ENCODE measurements around the gene OR2A25. TPM values are rescaled to one million over a fixed set of nuclear protein-coding genes. Genes with fewer than 3 reads are reported as not detected.

Gene OR2A25
- total RNA-seq, 1 donor from 2014 or later: not detected

- DNase-seq (ENCODE audit: low spot score): no peak
Observed at GRCh38 chr7:144074374-144074773, 4.8 kb downstream of the OR2A25 start.

GRCh38 chr7:144085978-144086377 lies 16.4 kb downstream of the OR2A25 start, which contains the start of gene OR2A12:
Gene OR2A12 (plus strand): TSS chr7:144086278. CDS start chr7:144095108, 8,830 bp downstream.
- no peak for DNase-seq (ENCODE audit: low spot score)

- DNase-seq (ENCODE audit: low spot score): no peak
Observed at GRCh38 chr7:144086730-144087129, 17.1 kb downstream of the OR2A25 start.

GRCh38 chr7:144087230-144087629 lies 17.6 kb downstream of the OR2A25 start:
- DNase-seq (ENCODE audit: low spot score): no peak

GRCh38 chr7:144090667-144091066 lies 21.1 kb downstream of the OR2A25 start:
- no peak for DNase-seq (ENCODE audit: low spot score)

GRCh38 chr7:144098776-144099175 lies 29.2 kb downstream of the OR2A25 start:
- DNase-seq (ENCODE audit: low spot score): no peak

GRCh38 chr7:144100607-144101006 lies 31.0 kb downstream of the OR2A25 start:
- no peak for DNase-seq (ENCODE audit: low spot score)

GRCh38 chr7:144102041-144102440 lies 32.4 kb downstream of the OR2A25 start:
- no peak for DNase-seq (ENCODE audit: low spot score)

- DNase-seq (ENCODE audit: low spot score): no peak
Observed at GRCh38 chr7:144105211-144105610, 35.6 kb downstream of the OR2A25 start.

GRCh38 chr7:144109283-144109682 lies 39.7 kb downstream of the OR2A25 start, which contains the start of gene OR2A2:
Gene OR2A2 (plus strand): TSS chr7:144109583. CDS start chr7:144109583, 0 bp downstream.
- DNase-seq (ENCODE audit: low spot score): no peak

GRCh38 chr7:144110272-144110671 lies 40.7 kb downstream of the OR2A25 start:
- DNase-seq (ENCODE audit: low spot score): no peak

- no peak for DNase-seq (ENCODE audit: low spot score)
Observed at GRCh38 chr7:144113651-144114050, 44.0 kb downstream of the OR2A25 start.

- no peak for DNase-seq (ENCODE audit: low spot score)
Observed at GRCh38 chr7:144118341-144118740, 48.7 kb downstream of the OR2A25 start.

GRCh38 chr7:144122876-144123275 lies 53.3 kb downstream of the OR2A25 start, which contains the start of gene OR2A14:
Gene OR2A14 (plus strand): TSS chr7:144123176. CDS start chr7:144129113, 5,937 bp downstream.
- no peak for DNase-seq (ENCODE audit: low spot score)

Other genes with a start within 250 kb of the OR2A25 start
- 64.5 TPM for gene TCAF1, start 167.6 kb upstream of the OR2A25 start, total RNA-seq
- gene OR2F2, start 134.6 kb upstream of the OR2A25 start, total RNA-seq: not detected
- not detected for gene OR2F1, start 115.0 kb upstream of the OR2A25 start, total RNA-seq
- gene OR6B1, start 69.5 kb upstream of the OR2A25 start, total RNA-seq: not detected
- gene OR2A5, start 20.9 kb upstream of the OR2A25 start, total RNA-seq: not detected
- gene OR2A12, start 16.5 kb downstream of the OR2A25 start, total RNA-seq: not detected
- not detected for gene OR2A2, start 39.8 kb downstream of the OR2A25 start, total RNA-seq
- not detected for gene OR2A14, start 53.4 kb downstream of the OR2A25 start, total RNA-seq
- 7.5 TPM for gene CTAGE4, start 113.7 kb downstream of the OR2A25 start, total RNA-seq
- gene ARHGEF35, start 126.0 kb downstream of the OR2A25 start, total RNA-seq: 10.5 TPM
- gene OR2A42, start 169.8 kb downstream of the OR2A25 start, total RNA-seq: not detected
- 4.8 TPM for gene OR2A7, start 195.0 kb downstream of the OR2A25 start, total RNA-seq
- 3.1 TPM for gene CTAGE8, start 199.5 kb downstream of the OR2A25 start, total RNA-seq
- not detected for gene OR2A1, start 242.6 kb downstream of the OR2A25 start, total RNA-seq